GM19023 (cell line): ENCODE results near the gene EGFL7.
A peak's percentile ranks its signal among the peaks of the same experiment; 100 is the strongest.

ENCODE experiments used
- ATAC-seq: cut with Tn5 transposase; IDR thresholded peaks from one replicate; pipeline ENCODE4 v1.9.1; 2021; ENCODE audit warnings: mild to moderate bottlenecking, moderate library complexity; ENCODE audit not compliant: unreplicated experiment

Gene EGFL7

DNA sequence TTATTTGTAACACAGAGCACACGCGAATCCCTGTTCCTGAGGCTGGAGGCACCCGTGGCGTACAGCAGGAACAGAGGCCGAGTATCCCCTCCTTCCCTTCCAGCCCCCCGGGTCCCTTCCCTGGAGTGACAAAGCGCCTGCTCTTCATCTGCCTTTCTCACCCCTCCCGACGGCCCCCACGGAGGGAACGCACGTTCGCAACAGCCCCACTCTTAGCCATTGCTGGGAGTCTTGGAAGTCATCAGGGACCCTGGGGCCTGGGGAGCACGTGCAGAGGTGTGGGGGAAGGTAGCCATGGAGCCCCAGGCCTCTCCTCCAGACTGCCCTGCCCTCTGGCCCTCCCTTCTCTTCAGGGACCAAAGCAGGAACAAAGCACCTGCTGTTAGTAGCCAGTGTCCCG lies 22.1 kb downstream of the EGFL7 start:
- no peak for ATAC-seq

DNA sequence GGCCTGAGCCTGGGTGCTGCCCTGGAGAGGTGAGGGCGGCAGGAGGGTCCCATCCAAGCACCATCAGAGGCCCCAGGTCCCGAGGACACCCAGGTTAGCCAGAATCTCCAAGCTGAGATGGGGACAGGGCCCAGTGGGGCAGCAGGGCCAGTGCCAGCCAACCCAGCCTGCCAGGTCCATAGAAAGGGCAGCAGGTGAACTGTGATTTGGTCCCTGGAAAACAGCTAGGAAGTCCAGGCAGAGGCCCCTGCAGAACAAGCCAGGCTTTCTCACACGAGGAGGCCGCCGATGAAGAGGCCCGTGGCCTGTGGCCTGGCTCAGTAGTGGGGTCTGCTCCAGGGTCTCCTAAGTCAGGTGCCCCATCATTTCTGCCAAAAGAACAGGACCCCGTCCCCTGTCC lies 22.5 kb downstream of the EGFL7 start:
- no peak for ATAC-seq

DNA sequence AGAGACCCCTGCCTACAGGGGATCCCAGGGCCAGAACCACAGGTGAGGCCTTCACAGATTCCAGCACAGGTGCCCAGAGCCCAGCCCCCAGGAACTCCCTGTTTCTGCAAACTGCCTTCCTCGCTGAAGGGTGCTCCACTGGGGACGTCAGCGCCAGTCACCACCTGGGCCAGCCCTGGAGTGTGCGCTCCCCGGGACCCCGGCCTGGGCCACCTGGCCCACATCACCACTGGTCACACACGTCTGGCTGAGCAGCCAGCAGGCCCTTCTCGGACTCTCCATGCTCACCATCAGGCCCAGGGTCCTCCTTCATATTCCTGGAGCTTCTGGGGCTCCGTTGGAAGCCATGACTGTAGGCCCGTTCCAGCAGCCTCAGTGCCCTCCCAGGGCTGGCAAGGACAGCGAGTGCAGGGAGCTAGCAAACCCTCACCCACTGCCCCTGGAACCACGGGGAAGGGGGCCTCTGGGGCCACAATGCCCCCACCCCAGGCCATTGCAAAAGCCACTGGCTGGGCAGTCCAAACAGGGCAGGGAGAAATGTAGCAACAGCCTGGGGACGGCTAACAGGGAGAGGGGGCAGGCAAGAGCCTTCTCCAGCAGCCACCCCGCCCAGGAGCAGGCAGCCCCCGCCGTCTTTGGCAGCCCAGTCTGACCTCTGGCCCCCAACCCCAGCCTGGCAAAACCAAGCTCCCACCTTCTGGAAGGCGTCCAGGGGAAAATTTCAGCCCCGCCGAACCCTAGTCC lies 23.2 kb downstream of the EGFL7 start:
- no peak for ATAC-seq

DNA sequence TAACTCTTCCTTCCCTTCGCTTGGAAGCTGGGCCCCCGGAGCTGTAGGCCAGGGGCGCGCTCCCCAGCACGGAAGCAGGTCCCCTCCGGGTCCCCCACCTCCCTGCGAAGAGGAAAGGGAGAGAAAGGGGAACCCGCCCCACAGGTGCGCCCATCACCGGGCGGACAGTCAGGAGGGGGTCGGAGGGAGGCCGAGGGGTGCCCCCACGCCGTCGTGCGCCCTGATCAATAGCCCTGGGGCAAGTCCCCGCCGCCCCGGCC lies 23.7 kb downstream of the EGFL7 start:
- no peak for ATAC-seq

DNA sequence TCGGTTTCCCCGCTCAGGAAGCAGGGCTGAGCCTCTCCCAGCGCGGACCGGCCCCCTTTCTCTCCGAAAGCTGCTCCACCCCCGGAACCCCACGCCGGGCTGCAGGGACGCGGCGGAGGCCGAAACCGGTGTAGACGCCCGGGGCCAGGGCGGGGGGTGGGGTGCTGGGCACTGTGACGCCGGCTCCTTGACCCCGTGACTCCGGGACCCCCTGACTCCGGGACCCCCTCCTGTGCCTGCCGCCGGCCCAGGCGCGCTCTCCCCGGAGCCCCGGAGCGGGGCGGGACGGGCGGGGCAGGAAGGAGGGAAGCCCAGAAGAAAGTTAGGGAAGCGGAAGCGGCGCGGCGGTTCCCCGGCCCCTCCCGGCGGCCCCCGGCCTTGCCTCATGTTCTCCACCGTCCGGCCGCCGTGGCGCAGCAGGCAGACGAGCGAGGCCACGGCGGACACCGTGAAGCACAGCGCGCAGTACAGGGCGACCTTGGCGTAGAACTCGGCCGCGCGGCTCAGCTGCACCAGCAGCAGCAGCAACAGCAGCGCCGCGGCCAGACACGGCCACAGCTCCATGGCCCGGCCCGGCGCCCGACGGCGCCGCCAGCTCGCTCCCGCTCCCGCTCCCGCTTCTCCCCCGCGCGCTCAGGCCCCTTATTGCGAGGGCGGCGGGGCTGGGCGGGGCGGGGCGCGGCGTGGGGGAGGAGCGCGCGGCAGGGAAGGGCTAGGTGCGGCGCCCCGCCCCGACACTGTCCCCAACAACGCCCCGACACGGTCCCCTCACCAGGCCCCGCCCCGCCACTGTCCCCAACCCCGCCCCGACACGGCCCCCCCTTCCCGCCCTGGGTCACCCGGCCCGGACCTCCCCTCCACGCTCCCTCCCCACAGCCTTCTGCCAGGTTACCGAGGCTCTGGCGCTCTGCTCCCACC lies 24.3 kb downstream of the EGFL7 start, which contains the start of gene AGPAT2:
AGPAT2 (minus strand) TSS at position 664 of the 918 bp plus-strand sequence; CDS start at position 564, 100 bp downstream.
- ATAC-seq: peak; percentile 62

DNA sequence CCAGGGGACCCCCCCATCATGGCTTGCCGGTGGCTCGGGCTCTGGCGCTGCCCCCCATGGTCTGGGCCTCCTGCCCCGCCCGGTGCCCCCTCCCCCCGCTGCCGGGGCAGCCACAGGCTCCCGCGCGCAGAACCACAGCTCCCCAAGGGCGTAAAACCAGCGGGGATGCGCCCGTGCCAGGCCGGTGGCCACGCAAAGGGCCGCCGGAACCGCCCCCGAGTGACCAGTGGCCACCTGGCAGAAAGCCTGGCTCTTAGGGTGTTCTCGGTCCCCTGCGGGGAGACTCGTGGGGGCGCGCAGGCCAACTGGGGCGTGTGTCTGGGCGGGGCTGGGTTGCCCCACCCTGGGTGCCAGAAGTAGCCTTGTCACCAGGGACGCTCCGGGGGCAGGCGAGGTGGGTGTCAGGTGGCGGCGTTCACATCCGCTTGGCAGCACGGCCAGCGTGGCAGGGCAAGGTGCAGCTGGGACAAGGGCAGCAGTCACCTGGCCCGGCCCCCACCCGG lies 25.1 kb downstream of the EGFL7 start:
- ATAC-seq: no peak

DNA sequence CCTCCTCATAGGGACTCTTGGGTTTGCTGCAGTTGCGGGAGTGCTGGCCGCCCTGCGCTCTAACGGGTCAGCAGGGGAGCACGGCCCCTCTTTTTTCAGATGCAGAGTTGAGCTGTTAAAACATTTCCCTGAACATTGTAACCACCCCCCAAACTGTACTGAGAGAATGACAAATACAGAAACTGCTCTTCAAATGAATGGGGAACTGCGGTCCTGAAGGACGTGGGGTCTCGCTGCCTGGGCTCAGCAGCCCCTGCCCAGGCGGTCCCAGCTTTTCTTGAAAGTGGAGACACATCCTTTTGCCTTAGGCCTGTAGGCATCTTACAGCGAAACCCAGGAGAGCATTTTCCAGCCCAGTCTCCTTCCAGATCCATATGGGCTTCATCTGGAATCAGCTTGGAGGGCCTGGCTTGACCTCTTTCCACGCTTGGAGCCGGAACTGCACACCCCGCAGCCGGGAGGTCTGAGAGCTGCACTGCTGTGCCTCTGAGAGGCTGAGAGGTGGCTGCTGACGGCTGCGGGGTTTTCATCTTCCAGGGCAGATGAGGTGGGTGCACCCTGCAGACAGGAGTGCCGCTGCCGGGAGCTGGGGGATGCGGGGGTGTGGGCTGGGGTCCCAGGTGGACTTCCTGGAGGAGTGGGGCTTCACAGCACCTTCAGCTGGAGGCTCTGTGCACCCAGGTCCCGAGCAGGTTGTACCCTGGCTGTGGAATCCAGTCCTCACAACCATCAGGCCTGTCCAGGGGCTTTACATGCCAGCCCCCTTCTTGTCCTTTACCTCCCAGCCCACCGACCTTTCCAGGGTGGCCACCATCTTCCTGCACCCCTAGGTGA lies 25.8 kb downstream of the EGFL7 start:
- ATAC-seq: no peak

DNA sequence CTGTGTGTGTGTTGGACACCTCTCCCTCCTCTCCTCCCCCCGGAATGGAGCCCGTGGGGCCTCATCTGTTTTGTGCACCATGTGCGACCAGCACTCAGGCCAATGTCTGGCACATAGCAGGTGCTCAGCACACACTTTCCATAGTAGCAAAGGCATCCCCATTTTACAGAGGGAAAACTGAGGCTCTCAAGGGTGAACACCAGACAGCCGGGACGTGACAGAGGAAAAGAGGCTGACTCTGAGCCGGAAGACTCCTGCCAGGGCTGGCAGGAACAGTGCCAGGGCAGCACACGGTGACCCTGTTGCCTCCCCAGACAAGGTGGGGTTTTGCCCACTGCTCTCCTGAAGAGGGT lies 26.4 kb downstream of the EGFL7 start:
- no peak for ATAC-seq

DNA sequence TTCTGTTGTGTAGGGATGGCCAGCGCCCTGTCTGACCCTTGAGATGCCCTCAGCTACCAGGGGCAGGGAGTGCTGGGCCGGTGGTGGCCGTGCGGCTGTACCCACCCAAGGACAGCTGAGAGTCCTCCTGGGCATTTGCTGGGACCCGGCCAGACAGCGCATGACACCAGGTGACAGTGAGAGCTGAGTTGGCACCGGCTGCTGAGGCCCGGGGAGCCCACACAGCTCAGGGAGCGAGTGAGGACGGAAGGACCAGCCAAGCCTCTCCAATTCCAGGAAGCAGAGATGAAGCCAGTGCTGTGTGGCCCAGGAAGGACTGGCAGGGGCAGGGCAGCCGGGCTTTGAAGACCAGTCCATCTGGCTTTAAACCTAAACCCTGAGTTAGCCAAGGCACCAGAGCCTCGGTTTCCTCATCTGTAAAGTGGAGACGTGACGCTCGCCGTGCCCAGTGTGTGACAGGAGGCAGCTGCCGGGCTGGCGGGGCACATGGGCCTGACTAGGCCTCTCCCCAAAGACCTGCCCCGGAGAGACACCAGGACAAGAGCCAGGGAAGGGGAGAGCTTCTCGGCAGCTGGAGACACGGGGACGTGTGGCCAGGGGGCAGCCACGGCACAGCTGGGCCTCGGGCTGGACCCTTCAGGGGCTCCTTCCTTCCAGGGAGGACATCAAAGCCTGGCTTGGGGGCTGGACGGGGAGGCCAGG lies 27.5 kb downstream of the EGFL7 start:
- no peak for ATAC-seq

DNA sequence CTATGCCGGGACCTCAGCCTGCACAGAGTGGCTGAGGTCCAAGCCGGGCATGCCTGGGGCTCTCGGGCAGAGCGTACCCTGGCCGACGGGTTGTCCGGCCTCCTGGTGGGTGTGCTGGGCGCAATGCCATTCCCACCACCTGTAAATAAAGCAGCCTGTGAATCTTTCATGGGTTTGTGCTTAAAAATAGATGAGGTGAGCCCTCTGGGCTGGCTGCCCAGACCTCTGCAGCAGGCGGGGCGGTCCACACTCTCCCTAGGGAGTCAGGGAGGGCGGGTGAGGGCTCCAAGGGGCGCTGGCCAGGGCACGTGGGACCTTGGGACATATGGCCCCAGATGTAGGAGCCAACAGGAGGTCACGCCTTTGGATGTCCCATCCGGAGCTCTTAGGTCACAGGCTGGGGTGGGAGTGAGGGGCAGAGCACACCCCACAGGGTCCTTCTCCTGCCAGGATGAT lies 28.1 kb downstream of the EGFL7 start:
- ATAC-seq: no peak

DNA sequence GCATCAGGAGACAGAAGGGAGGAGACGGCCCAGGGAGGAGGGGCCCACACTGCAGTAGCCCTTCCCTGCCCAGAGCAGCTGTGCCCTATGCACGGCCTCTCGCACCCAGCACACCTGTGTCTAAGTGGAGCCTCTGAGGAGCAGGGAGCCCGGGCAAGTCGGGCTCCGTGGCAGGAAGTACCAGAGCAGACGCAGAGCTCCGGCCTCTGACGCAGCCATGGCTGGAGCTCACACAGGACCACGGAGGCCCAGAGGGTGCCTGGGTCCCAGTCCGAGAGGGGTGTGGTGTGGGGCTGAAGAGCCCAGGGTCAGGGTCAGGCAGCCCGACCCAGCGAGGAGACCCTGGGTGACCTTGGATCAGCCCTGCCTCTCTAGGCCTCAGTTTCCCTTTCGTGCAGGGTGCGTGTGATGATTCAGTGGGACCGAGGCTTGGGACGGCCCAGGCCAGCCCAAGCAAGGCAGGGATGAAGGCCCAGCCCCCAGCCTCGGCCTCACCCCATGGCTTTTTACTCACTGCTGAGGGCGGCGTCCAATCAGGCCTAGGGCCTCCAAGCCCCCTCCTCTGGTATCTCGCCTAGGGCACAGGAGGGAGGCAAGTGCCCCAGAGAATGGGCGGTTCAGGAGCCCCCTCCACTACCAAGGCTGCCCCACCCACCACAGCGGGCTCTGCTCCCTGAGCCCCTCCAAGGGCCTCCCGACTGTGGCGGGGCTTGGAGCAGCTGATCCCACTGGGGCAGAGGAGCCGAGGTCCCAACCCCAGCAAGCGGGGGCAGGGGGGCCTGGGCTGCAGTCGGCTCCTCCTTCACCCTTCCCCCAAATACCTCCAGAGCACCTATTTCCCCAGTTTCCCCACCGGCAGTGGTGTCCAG lies 28.8 kb downstream of the EGFL7 start:
- ATAC-seq: no peak

DNA sequence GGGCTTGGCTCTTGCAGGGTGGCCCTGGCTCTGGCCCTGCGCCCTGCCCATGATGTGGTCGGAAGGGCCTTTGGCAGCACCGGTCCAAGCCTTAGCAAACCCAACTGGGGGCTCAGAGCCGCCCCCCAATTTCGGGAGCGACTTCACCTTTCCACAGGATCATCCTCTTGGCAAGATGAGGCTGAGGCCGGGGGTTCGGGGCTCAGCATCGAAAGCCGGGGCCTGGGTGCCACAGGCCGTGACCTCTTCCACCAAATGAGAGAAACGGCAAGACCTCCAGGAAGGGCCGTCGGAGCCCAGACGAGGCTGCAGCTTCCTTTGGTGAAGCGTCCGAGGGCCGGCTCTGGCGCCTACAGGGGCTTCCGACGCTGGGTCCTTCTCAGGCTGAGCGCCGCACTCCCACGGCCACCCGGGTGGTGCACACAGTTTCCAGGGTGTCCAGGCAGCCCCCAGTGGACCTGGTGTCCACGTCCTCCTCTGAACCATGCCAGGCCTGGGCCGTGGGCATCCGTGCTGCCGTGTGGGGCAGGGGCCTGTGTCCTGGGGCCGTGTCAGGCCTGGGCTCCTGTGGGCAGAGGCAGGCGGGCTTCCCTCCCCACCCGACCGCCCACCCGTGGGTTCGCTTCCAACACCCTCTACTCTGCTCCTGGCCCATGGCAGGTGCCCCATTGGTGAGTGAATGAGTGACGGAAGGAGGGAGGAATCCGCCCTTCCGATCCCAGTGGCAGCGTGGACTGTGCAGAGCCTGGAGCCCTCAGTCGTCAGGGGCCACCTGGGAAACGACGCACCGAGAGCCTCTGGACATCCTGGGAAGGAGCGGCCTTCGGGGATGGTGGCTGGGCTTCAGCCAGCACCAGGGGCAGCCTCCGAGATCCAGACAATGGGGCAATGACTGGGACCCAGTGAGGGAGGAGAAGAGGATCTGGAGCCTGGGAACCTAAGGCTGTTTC lies 29.7 kb downstream of the EGFL7 start:
- ATAC-seq: no peak

DNA sequence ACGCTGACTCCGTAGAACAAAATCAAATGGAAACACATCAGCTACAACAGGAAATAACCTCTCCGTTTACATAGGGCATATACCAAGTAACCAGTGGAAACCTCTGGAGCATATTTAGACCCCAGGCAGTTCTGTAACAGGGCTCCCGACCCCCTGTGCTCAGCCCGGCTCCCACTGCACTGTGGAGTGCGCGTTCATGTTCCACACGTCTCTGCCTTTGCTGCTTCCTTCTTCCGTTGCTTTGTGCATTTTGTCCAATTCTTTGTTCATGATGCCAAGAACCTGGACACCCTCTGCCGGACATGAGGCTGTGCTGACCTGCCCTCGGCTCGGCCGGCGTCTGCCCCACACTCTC lies 30.4 kb downstream of the EGFL7 start:
- no peak for ATAC-seq

DNA sequence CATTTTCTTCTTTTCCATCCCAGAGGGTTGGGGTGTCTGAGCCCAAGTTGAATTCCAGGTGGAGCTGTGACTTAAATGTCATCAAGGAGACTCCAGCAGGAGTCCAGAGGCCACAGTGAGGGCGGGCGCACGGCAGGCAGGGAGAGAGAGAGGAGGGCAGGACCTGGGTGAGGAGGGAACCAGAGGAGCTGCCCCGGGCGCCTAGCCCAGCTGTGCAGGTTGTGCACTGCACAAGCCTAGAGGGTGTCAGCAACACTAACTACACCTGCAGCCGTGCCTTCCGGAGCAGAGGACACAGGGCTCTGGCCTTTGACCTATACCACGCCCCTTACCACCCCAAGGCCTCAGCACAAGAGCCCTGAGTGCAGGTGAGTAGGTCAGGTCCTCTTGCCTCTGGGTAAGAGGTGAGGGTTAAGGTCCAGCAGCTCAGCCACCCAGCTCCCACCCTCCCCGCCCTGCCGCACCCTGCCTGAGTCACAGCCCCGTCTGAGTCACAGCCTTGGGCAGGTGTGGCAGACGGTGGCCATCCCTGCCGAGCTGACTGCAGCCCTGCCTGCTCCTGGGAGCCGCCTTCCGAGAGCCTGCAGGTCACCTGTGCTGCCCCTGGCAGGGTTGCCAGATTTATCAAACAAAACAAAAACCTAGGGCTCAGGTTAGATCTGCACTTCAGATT lies 30.9 kb downstream of the EGFL7 start:
- no peak for ATAC-seq

DNA sequence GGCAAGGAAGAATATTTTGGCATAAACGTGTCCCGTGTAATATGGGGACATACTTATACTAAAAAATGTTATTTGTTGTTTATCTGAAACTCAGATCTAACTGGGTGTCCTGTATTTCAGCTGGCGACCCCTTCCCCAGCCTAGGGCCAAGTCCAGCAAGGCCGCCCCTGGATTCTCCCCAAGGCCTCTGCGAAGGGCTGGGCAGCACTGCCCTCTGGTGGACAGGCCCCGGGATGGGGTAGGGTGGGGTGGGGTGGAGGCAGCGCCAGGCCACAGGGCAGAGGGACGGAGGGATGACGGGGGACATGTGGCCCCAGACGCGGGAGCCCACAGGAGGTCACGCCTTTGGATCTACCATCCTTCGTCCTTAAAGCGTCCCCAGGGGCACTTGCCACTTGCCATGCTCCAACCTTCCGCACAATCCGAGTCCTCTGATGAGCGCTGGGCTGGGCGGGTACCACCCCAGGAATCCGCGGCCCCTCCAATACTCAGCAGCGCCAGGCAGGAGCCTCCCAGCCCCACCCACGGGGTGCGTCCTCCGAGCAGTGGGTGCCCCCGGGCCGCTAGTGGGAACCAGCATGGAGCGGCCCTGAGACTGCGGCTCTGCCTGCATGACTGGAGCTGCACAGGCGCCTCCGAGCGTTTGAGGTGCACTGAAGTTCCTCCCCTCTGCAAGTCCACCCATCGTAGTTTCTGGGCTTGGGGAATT lies 31.6 kb downstream of the EGFL7 start:
- no peak for ATAC-seq

DNA sequence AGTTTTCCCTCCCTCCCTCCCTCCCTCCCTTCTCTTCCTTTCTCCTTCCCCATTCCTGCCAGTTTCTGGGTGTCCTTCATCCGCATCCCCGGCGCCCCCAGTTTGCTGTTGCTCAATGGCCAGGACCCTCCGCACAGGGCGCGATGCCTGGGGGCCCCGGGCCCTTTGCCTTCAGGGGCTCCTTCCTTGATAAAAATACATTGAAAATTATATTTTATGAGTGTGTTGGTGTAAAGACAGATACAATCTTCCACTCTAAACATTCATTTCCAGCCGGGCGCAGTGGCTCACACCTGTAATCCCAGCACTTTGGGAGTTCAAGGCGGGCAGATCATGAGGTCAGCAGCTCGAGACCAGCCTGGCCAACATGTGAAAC lies 32.1 kb downstream of the EGFL7 start:
- no peak for ATAC-seq

DNA sequence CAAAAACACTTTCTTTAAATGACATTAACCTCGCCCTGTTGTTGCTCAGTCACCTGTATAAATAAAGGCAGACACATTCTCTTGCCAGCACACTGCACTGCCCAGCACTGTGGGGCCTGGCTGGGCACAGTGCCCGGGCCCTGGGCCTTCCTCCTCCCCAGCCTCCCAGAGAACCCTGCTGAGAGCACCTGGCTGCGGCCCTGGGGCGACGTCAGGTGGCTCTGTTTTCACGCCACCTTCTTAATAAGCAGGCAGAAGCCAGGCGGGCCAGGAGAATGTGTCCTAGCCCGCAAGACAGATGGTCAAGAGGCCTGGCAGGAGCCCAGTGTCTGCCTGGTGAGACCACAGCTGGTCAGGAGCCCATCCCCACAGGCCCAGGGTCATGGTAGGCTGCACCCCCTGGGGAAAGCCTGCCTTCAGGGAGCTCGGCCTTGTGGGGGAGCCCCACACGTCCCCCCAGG lies 32.7 kb downstream of the EGFL7 start:
- ATAC-seq: no peak
